ENCODE data around the gene NUDT15. TPM values are rescaled to one million over a fixed set of nuclear protein-coding genes. Genes with fewer than 3 reads are reported as not detected.

The NUDT15 gene
- total and polyA plus RNA-seq, 2 donors from 2014 or later = 11.9 to 19.7 TPM

DNA sequence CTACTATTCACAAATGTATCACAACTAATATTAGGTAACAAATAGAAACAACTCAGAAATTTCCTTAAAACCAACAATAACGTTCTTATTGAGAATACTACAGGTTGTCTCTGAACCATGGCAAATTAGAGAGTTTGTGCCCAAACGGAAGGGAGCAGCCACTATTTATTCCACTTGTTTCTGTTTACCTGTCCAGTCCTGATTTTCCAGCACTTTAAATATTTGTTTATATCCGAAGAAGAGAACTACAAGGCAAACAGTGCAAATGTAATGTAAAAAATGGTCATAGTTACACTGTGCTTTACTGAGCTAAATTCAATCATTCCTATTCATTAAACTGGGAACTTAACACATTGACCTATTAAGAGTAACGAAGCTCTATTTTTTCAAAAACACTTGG lies 45.7 kb upstream of the NUDT15 start:
- H3K9me3 ChIP-seq (ENCODE audit: control insufficient read depth in 2 of 3, insufficient read depth in 1 of 3, low read length in 3 of 3) = no peaks in the 10 kb centered on the region
- peaks cover 0 to 4% (median 0%) of the 10 kb centered on the region in 3 donors for H3K4me1 ChIP-seq (ENCODE audit: control insufficient read depth in 2 of 3, insufficient read depth in 2 of 3, low read depth in 1 of 3, low read length in 3 of 3)
- no peaks in the 10 kb centered on the region for H3K27me3 ChIP-seq (ENCODE audit: control insufficient read depth, insufficient read depth, low read length)
- H3K9ac ChIP-seq (ENCODE audit: low read length in 3 of 3) = no peak overlapping the region
- H3K4me3 ChIP-seq (ENCODE audit: low read length in 3 of 3) = no peak overlapping the region
- FAIRE-seq (no peak), DNase-seq (no peak)
- TF ChIP-seq, protein P1, sequence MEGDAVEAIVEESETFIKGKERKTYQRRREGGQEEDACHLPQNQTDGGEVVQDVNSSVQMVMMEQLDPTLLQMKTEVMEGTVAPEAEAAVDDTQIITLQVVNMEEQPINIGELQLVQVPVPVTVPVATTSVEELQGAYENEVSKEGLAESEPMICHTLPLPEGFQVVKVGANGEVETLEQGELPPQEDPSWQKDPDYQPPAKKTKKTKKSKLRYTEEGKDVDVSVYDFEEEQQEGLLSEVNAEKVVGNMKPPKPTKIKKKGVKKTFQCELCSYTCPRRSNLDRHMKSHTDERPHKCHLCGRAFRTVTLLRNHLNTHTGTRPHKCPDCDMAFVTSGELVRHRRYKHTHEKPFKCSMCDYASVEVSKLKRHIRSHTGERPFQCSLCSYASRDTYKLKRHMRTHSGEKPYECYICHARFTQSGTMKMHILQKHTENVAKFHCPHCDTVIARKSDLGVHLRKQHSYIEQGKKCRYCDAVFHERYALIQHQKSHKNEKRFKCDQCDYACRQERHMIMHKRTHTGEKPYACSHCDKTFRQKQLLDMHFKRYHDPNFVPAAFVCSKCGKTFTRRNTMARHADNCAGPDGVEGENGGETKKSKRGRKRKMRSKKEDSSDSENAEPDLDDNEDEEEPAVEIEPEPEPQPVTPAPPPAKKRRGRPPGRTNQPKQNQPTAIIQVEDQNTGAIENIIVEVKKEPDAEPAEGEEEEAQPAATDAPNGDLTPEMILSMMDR (IDR thresholded peaks at IDR 0.05; ENCODE audit: borderline replicate concordance, extremely low read depth, insufficient read depth) = no peak
- no peak overlapping the region for H3K27ac ChIP-seq (ENCODE audit: low read depth in 2 of 2, low read length in 2 of 2)
- peaks cover 2 to 10% (median 3%) of the 10 kb centered on the region in 3 donors for H3K36me3 ChIP-seq (ENCODE audit: control insufficient read depth in 2 of 3, insufficient read depth in 3 of 3, low read length in 3 of 3)
- intact Hi-C loops (cut with DNase I) = no loop called here

DNA sequence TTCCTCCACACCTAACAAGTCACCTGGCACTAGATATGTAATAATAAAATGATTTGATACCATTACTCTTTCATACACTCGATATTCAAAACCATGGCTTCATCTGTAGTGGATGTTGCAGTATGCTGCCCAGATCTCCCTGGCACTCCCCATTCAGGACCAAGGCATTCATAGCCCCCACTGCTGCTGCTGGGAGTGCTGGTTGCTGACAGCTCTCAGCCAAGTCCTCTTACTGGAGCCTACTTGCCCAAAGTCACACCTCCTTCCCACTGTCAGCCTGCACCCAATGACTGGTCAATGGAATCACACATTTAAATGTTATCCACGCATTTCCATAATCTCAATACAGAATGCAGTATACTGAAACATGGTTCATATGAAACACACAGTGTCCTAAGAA lies 40.1 kb upstream of the NUDT15 start:
- H3K9ac ChIP-seq (ENCODE audit: low read length in 3 of 3) = no peak overlapping the region

DNA sequence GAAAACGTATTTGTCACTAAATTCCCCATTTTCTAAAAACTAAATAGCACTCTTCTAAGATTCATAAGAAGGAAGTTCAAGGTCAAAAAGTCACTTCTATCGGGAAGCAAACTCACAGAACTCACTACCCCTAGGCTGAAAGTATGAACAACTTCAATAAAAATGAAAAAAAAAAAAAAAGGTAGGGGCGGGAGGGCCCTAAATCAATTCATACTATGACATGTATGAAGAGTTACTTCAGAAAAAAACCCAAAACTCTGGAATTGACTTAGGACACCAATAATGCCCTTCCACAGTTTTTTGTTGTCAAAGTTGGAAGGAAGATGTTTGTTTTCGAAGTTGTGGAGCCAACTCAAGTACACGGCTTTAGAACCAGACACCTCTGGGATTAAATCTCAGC lies 37.6 kb upstream of the NUDT15 start:
- Histone ChIP-seq H3K9me3 (ENCODE audit: control insufficient read depth in 2 of 3, insufficient read depth in 1 of 3, low read length in 3 of 3) (no peaks in the 10 kb centered on the region), H3K4me3 (ENCODE audit: low read length in 3 of 3) (peak overlapping the region; percentile 80 to 90 (median 82)), H3K9ac (ENCODE audit: low read length in 3 of 3) (peak overlapping the region; percentile 61 to 84 (median 77)), H3K27me3 (ENCODE audit: control insufficient read depth, insufficient read depth, low read length) (no peaks in the 10 kb centered on the region), H3K27ac (ENCODE audit: low read depth in 2 of 2, low read length in 2 of 2) (no peak overlapping the region), H3K4me1 (ENCODE audit: control insufficient read depth in 2 of 3, insufficient read depth in 2 of 3, low read depth in 1 of 3, low read length in 3 of 3) (peaks cover 0 to 5% (median 3%) of the 10 kb centered on the region in 3 donors), H3K36me3 (ENCODE audit: control insufficient read depth in 2 of 3, insufficient read depth in 3 of 3, low read length in 3 of 3) (no peaks in the 10 kb centered on the region)
- FAIRE-seq (no peak), DNase-seq (no peak)
- intact Hi-C loops (cut with DNase I) = no loop called here
- TF ChIP-seq, protein P1 (IDR thresholded peaks at IDR 0.05; ENCODE audit: borderline replicate concordance, extremely low read depth, insufficient read depth) = no peak

More for the DNA sequence above, 40.1 kb upstream of the NUDT15 start:
- Histone ChIP-seq H3K4me1 (ENCODE audit: control insufficient read depth in 2 of 3, insufficient read depth in 2 of 3, low read depth in 1 of 3, low read length in 3 of 3) (peaks cover 0 to 5% (median 3%) of the 10 kb centered on the region in 3 donors), H3K27me3 (ENCODE audit: control insufficient read depth, insufficient read depth, low read length) (no peaks in the 10 kb centered on the region), H3K9me3 (ENCODE audit: control insufficient read depth in 2 of 3, insufficient read depth in 1 of 3, low read length in 3 of 3) (no peaks in the 10 kb centered on the region), H3K4me3 (ENCODE audit: low read length in 3 of 3) (no peak overlapping the region), H3K36me3 (ENCODE audit: control insufficient read depth in 2 of 3, insufficient read depth in 3 of 3, low read length in 3 of 3) (peaks cover 0 to 8% (median 3%) of the 10 kb centered on the region in 3 donors), H3K27ac (ENCODE audit: low read depth in 2 of 2, low read length in 2 of 2) (no peak overlapping the region)
- intact Hi-C loops (cut with DNase I) = no loop called here
- DNase-seq (no peak), FAIRE-seq (no peak)
- TF ChIP-seq, protein P1 (IDR thresholded peaks at IDR 0.05; ENCODE audit: borderline replicate concordance, extremely low read depth, insufficient read depth) = no peak
